Measurements from ENCODE around the gene PTPRB.

GRCh38 chr12:70615174-70615866 lies 21.9 kb downstream of the PTPRB start:
- TF ChIP-seq CTCF (IDR thresholded peaks at IDR 0.05 in 2 of 3, conservative IDR thresholded peaks at IDR 0.05 in 1 of 3; ENCODE audit: borderline replicate concordance in 1 of 3, insufficient read depth in 1 of 3, low read depth in 2 of 3, low read length in 2 of 3) (no peak), ELF1 (IDR thresholded peaks at IDR 0.05; ENCODE audit: borderline replicate concordance, low read depth) (no peak)
